GM20431 (cell line): Measurements from ENCODE around the gene ARHGAP4.

Experiments
- in situ Hi-C: fragments of 300-500 bp; cut with MseI, MboI; formaldehyde crosslinking; loops from one replicate; pipeline ENCODE4 v1.15.0; 2020; ENCODE audit warnings: low sequenced_read_pairs; ENCODE audit not compliant: unreplicated experiment

ARHGAP4 gene

DNA sequence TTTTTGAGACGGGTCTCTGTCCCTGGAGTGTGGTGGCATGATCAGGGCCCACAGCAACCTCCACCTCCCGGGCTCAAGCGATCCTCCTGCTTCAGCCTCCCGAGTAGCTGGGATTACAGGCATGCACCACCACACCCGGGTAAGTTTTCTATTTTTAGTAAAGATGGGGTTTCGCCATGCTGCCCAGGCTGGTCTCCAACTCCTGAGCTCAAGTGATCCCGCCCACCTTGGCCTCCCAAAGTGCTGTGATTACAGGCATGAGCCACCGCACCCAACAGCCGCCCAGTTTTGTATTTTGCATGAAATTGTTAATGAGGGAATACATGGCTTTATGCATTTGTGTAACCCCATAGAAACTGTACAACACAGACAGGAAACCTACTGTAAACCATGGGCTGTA, 2.8 kb upstream of the ARHGAP4 start:
- in situ Hi-C loops: no loop called here

DNA sequence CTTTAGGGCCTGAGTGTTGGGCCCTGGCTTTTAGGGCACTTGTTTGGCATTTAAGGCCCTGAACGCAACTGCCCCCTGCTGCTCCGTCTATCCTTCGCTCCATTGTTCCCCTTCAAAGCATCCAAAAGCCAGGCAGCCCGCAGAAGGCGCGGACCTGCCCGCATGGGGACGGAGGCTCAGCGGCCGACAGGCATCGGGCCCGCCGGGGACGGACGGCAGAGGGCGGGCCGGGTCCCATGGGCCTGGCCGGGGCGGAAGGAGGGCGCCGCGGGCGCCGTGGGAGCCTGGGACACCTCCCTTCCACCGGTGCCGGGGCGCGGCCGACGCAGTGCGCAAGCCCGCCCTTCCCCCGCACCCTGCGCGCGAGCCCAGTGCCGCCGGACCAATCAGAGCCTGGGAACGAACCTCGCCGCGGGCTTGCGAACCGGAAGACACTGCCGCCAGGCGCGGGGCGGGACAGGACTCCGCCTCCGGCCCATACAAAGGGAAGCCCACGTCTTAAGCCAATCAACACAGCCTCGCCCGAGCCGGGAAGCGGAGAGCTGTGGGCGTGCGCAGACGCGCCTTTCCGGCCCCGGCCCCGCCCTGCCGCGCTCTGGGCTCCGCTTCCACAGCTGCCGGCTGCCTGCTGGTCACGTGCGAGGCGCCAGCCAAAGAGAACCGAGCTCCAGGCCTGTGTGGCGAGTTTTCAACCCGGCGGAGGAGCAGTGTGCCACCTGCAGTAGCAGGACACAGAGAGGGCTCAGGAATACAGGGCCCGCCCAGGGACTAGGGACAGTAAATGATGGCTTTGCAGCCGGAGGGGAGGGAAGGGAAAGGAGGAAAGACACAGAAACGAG, 2.1 kb upstream of the ARHGAP4 start:
- in situ Hi-C loops: no loop called here

DNA sequence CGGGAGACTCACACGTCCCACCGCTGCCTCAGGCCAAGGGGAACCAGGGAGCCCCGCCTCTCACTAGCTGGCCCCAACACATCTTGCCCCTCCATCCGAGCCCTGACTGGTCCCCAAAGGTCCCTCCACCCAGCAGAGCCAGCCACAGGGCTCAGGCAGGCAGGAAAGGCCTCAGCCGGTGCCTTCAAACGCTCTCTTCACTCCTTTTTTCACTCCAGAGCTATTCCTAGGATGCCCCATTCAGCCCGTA, 1.5 kb upstream of the ARHGAP4 start:
- in situ Hi-C loops: no loop called here

DNA sequence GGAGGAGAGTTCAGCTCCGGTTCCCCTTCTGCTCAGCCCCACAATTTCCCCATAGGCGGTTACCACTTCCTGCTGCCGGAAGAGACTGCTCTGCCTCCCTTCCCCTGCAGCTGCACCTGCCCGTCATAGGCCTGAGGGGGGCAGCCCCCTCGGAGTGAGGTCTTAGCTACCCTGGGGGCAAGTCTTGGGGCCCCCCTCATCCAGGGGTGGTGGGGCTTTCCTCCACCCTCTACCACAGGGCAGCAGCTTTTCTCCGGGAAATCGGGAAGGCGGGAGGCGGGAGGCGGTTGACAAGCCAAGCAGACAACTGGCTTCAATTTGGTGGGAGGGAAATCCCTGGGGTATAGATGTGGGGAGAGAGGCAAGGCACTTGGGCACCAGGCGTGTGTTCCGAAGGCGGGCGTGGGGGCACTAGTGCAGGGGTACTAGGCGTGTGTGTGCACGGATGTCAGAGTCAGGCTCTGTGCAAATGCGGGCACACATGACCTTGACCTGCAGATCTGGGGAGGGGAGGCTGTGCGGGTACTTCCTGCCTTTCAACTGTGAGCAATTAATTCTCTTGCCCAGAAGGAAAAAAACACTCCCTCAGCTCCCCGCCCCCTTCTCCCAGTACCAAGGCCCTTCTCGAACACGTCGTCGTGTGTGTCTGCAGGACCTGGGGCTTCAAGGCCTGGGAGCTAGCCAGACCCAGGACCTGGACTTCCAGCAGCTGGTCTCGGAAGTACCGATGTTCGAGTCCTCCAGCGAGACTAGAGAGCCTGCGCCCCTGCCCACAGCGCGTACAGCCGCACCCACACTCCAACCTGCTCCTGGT, 1.0 kb upstream of the ARHGAP4 start:
- in situ Hi-C loops: no loop called here

DNA sequence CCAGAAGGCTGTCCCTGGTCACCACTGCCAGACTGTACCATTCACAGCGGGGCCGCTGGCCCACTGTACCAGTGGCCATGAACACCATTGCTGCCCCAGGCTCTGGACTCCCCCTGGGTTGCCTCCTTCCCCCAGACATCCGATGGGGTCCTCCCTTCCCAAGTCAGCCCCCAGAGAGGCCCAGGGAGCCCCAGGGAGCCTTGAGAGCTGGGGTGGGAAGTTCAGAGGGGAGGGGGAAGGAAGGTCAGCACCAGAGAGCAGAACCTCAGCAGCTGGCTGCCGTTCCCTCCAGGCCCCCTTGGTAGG, 441 bp upstream of the ARHGAP4 start:
- in situ Hi-C loops: no loop called here

DNA sequence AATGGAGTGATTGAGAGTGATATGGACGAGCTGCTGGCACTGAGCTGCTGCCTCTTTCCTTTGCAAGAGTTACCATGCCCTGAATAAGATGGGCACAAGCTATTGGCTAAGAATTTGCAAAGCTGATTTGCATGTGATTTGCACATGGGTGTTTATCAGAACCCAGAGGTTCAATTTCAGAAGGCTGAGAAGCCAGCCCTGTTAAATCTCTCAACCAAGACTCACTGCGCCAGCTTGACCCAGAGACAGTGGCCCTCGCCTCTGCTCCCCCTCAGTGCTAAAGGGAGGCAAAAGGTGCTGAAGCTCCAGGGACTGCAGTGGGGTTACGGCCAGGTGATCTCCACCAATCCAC, 701 bp downstream of the ARHGAP4 start:
- in situ Hi-C loops: no loop called here

DNA sequence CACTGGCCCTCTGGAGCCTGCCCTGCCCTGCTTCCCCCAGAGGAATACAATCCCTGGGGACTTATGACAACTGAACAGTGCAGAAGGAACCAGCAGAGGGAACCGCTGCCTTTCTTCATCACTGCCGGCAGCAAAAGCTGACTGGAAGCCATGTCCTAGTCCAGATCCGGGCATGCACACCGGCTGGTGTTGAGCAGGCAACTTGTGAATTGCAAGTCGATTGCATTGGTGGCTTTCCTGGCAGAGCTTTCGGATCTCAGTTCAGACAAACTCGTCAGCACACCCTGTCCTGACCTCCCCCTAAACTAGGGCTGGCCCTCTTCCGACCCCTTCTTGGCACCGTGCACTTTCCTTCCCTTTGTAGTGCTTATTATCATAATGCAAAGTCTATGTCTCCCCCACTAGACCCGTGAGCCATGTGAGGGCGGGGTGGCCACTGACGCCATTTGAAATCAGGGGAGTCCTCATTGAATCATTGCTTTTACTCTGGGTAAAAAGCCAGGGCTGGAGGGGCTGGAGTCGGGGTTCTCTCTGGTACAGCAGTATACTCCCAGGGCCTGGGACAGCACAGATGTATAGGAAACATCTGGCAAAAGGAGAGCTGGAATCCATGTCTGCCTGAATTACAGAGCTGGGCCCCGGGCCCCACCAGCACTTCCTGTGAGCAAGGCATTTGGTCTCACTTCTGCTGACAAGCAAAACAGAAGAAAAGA, 1.8 kb downstream of the ARHGAP4 start:
- in situ Hi-C loops: no loop called here

DNA sequence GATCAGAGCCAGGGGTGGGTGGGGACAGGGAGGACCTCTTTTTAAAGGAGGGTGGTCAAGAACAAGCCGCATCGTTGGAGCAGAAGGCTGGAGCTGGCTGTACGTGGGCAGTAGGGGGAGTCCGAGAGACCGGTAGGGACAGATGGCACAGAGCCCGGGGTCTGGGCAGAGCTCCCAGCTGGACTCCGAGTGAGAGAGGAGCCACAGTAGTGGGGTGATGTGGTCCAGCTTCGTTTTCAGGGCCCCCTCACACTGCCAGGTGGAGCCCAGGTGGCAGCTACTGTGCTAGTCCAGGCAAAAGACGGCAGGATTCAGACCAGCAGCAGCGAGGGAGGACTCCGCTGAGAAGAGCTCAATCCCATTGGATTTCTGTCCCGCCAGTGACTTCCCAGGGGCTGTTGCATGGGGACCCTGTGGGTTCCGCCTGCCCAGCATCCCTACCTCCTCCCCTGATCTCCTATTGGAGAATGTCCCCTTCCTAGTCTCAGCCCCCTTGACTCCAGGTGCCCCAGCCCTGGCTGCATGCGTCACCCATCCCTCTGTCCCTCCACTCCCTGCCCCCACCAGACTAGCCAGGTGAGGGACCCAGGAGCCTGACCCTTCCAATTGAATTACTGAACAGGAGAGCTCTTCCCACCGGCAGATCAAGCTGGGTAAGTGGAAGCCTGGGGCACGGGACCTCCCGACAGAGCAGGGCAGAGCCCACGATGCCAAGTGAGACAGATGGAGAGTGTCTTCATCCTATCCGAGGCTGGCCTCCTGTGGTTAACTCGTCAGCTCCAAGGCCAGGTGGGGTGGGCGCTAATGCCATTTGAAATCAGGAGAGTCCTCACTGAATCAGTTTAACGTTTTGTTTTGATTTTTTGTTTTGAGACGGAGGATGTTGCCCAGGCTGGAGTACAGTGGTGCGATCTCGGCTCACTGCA, 2.9 kb downstream of the ARHGAP4 start:
- in situ Hi-C loops: no loop called here

DNA sequence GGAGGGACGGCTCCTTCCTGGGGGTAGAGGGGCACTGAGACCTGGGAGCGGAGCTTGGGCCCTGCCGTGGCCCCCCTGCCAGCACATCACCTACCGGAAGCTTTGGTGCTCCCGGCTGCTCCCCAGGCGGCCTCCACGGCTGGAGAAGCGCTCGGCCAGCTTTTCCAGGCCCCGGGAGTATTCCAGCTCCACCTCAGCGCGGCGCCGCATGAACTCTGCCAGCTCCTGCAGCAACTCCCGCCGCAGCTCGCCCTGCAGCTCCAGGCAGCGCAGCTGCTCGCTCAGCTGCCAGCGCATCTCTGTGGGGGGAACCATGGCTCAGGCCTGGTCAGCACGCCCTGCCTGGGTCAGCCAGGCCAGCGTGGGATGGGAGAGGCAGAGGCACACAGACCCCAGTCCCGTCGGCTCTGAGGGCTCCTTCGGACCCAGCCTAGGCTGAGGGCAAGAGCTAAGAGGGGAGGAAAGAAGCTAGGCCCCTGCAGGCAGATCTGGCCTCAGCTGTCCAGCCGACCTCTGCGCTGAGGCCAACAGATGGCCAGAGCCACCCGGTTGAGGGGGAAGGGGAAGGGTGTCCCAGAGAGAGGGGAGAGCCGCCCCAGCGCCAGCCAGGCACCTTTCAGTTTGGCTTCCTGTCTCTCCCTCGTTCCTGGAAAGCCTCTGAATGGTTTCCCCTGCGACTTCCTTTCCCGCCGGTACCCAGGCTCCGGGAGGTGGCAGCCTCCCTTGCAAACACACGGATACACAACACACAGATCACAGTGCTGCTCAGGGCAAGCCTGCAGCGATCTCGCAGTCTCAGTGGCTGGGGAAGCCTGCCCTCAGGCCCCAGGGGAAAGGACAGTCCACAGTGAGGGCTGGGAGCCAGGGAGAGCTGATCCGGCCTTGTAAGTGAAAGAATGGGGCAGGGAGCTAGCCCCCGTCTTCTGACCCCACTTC, 4.3 kb downstream of the ARHGAP4 start:
- in situ Hi-C loops: no loop called here

DNA sequence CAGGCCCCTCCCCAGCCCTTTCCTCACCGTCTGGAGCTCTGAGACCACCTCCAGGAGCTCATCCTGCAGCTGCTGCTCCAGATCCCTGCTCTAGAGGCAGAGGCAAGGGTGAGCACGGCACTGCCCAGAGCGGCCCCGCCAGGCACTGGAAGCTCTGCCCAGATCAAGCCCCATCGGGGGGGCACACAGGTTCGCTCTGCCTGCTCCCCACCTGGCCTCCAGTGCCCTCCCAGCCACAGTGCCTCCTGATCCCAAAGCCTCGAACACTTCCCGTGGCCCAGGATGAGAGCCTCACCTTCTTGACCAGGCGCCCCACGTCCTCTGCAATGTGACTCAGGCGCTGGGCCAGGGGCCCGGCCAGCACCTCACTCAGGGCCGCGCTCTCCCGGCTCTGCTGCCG, 5.0 kb downstream of the ARHGAP4 start:
- in situ Hi-C loops: no loop called here

DNA sequence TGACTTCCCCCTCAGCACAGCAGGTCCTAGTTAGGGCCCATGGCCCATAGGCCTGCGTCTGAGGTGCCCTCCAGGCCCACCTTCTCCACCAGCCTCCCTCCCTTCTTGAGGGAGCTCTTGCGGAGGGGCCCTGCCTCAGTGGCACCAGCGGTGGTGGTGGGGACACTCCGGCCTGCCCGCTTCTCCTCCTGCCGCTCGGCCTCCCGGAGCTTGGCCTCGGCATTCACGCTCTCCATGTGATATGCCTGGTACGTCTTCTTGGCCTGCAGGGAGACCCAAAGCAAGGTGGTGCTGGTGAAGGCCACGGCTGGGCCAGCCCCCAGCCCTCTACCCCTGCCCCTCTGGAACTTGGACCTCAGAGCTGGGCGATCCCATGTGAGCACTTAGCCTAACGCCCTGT, 5.5 kb downstream of the ARHGAP4 start:
- in situ Hi-C loops: no loop called here

DNA sequence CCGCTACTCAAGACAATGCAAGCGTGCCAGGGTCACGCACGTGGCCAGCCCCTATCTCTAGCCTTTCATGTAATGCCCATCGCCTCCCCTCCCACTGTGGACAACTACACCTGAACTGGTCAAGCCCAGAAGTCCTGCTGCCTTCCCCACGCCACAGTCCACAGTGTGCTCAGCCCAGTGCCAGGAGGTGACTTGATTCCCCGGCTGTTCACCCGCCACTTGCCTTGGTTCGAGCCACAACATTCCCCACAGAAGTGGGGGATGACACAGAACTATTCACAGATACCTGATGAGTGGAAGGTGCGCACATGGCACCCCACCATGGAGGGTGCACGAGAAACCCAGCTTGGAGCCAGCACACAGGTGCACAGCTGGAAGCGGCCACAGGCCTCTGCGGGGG, 6.8 kb downstream of the ARHGAP4 start:
- in situ Hi-C loops: no loop called here

DNA sequence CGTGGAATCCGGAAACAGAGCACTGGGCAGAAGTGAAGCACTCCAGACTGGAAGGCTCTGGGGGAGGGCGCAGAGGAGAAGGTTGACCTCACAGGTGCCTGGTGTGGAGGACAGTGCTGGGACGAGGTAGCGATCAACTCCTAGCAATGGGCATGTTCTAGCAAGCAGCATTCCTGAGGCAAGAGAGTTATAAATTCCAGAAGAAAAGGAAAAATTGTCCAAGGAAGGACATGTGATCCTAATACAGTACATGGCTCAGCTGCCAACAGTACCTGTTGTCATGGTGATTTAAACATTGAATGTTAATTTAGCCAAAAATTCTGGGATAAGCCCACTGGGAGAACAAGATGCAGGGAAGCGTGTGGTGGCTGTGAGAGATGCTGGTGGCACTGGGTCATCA, 8.2 kb downstream of the ARHGAP4 start:
- in situ Hi-C loops: no loop called here

DNA sequence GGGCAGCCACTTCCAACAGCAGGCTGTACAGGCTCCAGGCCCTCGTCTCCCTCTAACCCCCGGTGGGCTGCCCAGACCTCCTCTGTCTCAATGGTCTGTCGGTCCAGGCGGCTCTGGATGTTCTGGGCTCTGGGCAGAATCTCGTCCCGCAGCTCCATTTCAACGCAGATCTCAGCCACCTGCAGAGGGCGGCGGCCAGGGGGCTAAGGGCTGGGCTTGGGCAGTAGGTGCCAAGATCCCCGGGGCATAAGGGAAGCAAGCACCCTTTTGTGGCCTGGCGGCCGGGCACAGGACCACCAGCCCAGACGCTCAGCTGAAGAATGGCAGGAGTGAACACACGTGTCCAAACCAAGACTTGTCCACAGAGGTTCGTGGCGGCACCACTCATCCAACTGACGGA, 12.4 kb downstream of the ARHGAP4 start:
- in situ Hi-C loops: no loop called here

DNA sequence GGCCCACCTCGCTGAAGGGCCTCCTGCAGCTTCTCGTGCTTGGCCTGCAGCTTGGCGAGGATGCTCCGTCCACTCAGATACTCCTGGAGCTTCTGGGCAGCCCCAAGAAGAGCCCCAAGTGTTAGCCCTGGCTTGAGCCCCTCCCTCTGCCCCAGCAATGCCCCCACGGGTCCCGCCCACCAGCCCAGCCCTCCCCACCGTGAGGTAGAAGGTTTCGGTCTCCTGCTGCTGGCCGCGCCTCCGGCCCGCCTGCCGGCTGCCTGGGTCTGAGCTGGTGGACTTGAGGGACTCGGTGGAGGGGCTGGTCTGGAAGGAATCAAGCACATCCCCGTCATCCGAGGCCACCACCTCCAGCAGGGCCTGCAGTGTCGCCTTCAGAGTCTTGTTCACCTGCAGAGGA, 12.9 kb downstream of the ARHGAP4 start:
- in situ Hi-C loops: no loop called here

DNA sequence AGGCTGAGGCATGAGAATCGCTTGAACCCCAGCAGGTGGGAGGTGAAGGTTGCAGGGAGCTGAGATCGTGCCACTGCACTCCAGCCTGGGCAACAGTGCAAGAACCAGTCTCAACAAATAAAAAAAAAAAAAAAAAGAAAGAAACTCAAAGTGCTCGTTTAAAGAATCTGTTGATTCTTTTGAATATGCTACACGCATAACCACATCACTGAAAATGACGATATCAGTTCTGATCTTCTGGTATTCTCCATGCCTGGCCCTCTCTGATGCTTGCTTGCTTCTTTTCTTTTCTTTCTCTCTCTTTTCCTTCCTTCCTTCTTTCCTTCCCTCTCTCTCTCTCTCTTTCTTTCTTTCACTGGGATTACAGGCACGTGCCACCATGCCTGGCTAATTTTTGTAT, 14.3 kb downstream of the ARHGAP4 start:
- in situ Hi-C loops: no loop called here

DNA sequence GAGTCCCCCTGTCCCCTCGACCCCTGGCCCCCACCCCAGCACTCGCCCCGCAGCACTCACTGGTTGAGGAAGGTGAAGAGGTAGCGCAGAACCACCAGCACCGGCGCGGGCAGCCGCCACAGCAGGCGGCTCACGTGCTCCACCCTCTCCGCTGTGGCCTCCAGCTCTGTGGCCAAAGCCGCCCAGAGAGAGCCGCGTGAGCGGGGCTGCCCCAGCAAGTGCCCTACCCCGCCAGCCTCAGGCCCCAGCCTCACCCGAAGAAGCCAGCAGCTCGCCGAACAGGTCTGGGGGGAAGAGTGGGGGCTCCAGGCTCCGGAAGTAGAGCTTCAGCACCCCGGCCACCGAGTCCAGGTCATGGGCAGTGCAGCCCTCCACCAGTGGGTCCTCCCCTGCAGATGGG, 15.6 kb downstream of the ARHGAP4 start:
- in situ Hi-C loops: no loop called here

DNA sequence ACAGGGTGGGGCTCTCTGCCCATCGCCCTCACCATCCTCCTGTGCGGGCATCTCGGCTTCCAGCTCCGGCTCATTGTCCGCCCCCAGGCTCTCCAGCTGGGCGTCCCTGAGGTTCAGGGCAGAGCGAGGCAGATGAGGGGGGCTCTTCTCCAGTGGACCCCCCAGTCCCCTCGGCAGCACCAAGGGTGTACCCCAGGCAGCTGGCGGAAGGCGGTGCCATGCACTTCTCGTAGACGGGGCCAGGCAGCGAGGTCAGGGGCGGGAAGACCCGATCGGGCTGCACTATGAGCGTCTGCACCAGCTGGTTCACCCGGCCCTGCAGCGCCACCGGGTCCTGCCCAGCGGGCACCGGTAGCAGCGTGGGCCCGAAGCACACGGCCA, 16.1 kb downstream of the ARHGAP4 start:
- in situ Hi-C loops: no loop called here
